NCI-H2107 (cell line): ENCODE measurements around the gene IQCN.
"Not testable (repeated sequence)": the region's sequence is repeated elsewhere in the genome, so short reads cannot be mapped to it uniquely, and the experiment has no call there.

Source experiments
- DNase-seq: peaks from one replicate; lab custom pipeline; 2025; lab: John Stamatoyannopoulos, UW

IQCN gene

GRCh38 chr19:18214779-18215433 is 59.3 kb downstream of the IQCN start:
- DNase-seq, result no peak

GRCh38 chr19:18211683-18212082 is 62.6 kb downstream of the IQCN start:
- DNase-seq, result no peak

GRCh38 chr19:18209912-18210311 is 64.3 kb downstream of the IQCN start:
- DNase-seq, result not testable (repeated sequence)

- DNase-seq, result no peak
Measured at GRCh38 chr19:18208098-18208951, 65.9 kb downstream of the IQCN start.
